Activated CD4-positive, alpha-beta memory T cell treated with anti-CD3 and anti-CD28 coated beads for 36 hours (primary cell): ENCODE results near the gene FAM3D. TPM values are rescaled to one million over a fixed set of nuclear protein-coding genes. Genes with fewer than 3 reads are reported as not detected.

ENCODE experiments used
- CTCF ChIA-PET: fragments of 350-600 bp; sonication (Branson Sonifier 250); formaldehyde crosslinking; loops from one replicate; lab custom pipeline; 2021; ENCODE audit warnings: antibody characterized with exemption, inconsistent platforms; lab: Charles Lee
- POLR2A ChIA-PET: fragments of 350-600 bp; sonication (Branson Sonifier 250); formaldehyde crosslinking; loops from one replicate; lab custom pipeline; 2021; ENCODE audit warnings: antibody characterized with exemption; lab: Charles Lee
- DNase-seq: peaks from one replicate; pipeline ENCODE4 v3.0.0-alpha.2; 2020
- H3K27ac Mint-ChIP-seq: one replicate; pipeline ENCODE4 v1.8.0; 2021; ENCODE audit warnings: mixed read lengths
- H3K27me3 Mint-ChIP-seq: one replicate; pipeline ENCODE4 v1.8.0; 2021; ENCODE audit warnings: mixed read lengths
- H3K36me3 Mint-ChIP-seq: one replicate; pipeline ENCODE4 v1.8.0; 2021; ENCODE audit warnings: mixed read lengths
- H3K4me1 Mint-ChIP-seq: one replicate; pipeline ENCODE4 v1.8.0; 2021; ENCODE audit warnings: low read depth, mixed read lengths
- H3K4me3 Mint-ChIP-seq: one replicate; pipeline ENCODE4 v1.8.0; 2021; ENCODE audit warnings: mild to moderate bottlenecking, mixed read lengths
- H3K9me3 Mint-ChIP-seq: one replicate; pipeline ENCODE4 v1.8.0; 2021; ENCODE audit warnings: mixed read lengths
- intact Hi-C: fragments of 100-400 bp; cut with micrococcal nuclease; formaldehyde crosslinking; loops from one replicate; pipeline ENCODE4 v1.15.1; 2023
- total RNA-seq, 2 experiments: library from RNA; stranded (reverse); gene quantifications; one replicate each; pipeline ENCODE4 v1.2.3, GENCODE V29; 2021

Gene FAM3D
- total RNA-seq, 2 experiments from 2014 or later, result not detected

GRCh38 chr3:58661836-58662420, 4.6 kb downstream of the FAM3D start:
- no peaks in the 10 kb centered on the region for H3K9me3 Mint-ChIP-seq
- DNase-seq, result no peak
- CTCF ChIA-PET, result interaction anchor here (0.6 to 0.8 kb wide), 2 partner anchors 32 to 94 kb away, joined by 3 to 4 read pairs; no protein-coding TSS in a partner anchor
- POLR2A ChIA-PET, result no interaction called here
- no peaks in the 10 kb centered on the region for H3K36me3 Mint-ChIP-seq
- H3K4me1 Mint-ChIP-seq, result no peaks in the 10 kb centered on the region
- intact Hi-C loops, result no loop called here
- H3K4me3 Mint-ChIP-seq, result no peak overlapping the region
- H3K27me3 Mint-ChIP-seq, result peaks cover 2% of the 10 kb centered on the region
- no peak overlapping the region for H3K27ac Mint-ChIP-seq

GRCh38 chr3:58660998-58661397, 5.6 kb downstream of the FAM3D start:
- Mint-ChIP-seq H3K36me3 (no peaks in the 10 kb centered on the region), H3K9me3 (no peaks in the 10 kb centered on the region), H3K27me3 (peaks cover 2% of the 10 kb centered on the region), H3K4me3 (no peak overlapping the region), H3K27ac (no peak overlapping the region), H3K4me1 (no peaks in the 10 kb centered on the region)
- intact Hi-C loops, result no loop called here
- POLR2A ChIA-PET, result no interaction called here
- CTCF ChIA-PET, result no interaction called here
- DNase-seq, result no peak

- CTCF ChIA-PET, result no interaction called here
- no peak overlapping the region for H3K27ac Mint-ChIP-seq
- POLR2A ChIA-PET, result no interaction called here
- no peaks in the 10 kb centered on the region for H3K9me3 Mint-ChIP-seq
- H3K36me3 Mint-ChIP-seq, result no peaks in the 10 kb centered on the region
- H3K27me3 Mint-ChIP-seq, result peaks cover 5% of the 10 kb centered on the region
- no peaks in the 10 kb centered on the region for H3K4me1 Mint-ChIP-seq
- H3K4me3 Mint-ChIP-seq, result no peak overlapping the region
- intact Hi-C loops, result no loop called here
- no peak for DNase-seq
Measured at GRCh38 chr3:58659051-58659675, 7.4 kb downstream of the FAM3D start.

- DNase-seq, result no peak
- no peaks in the 10 kb centered on the region for H3K4me1 Mint-ChIP-seq
- intact Hi-C loops, result no loop called here
- H3K4me3 Mint-ChIP-seq, result no peak overlapping the region
- ChIA-PET CTCF (no interaction called here), POLR2A (no interaction called here)
- H3K27me3 Mint-ChIP-seq, result peaks cover 5% of the 10 kb centered on the region
- no peaks in the 10 kb centered on the region for H3K36me3 Mint-ChIP-seq
- H3K27ac Mint-ChIP-seq, result no peak overlapping the region
- no peaks in the 10 kb centered on the region for H3K9me3 Mint-ChIP-seq
Measured at GRCh38 chr3:58658508-58658907, 8.1 kb downstream of the FAM3D start.

- no peak for DNase-seq
- ChIA-PET CTCF (no interaction called here), POLR2A (no interaction called here)
- Mint-ChIP-seq H3K27ac (no peak overlapping the region), H3K4me3 (no peak overlapping the region), H3K9me3 (no peaks in the 10 kb centered on the region), H3K4me1 (no peaks in the 10 kb centered on the region), H3K36me3 (no peaks in the 10 kb centered on the region), H3K27me3 (peaks cover 9% of the 10 kb centered on the region)
- intact Hi-C loops, result no loop called here
Measured at GRCh38 chr3:58657571-58658141, 8.9 kb downstream of the FAM3D start.

GRCh38 chr3:58657036-58657520, 9.5 kb downstream of the FAM3D start:
- H3K27ac Mint-ChIP-seq, result no peak overlapping the region
- H3K27me3 Mint-ChIP-seq, result peaks cover 9% of the 10 kb centered on the region
- no peaks in the 10 kb centered on the region for H3K4me1 Mint-ChIP-seq
- ChIA-PET CTCF (no interaction called here), POLR2A (no interaction called here)
- intact Hi-C loops, result no loop called here
- no peaks in the 10 kb centered on the region for H3K9me3 Mint-ChIP-seq
- H3K36me3 Mint-ChIP-seq, result no peaks in the 10 kb centered on the region
- no peak overlapping the region for H3K4me3 Mint-ChIP-seq
- DNase-seq, result no peak

GRCh38 chr3:58656631-58657030, 9.9 kb downstream of the FAM3D start:
- H3K4me1 Mint-ChIP-seq, result no peaks in the 10 kb centered on the region
- intact Hi-C loops, result no loop called here
- POLR2A ChIA-PET, result no interaction called here
- H3K27ac Mint-ChIP-seq, result no peak overlapping the region
- DNase-seq, result no peak
- H3K4me3 Mint-ChIP-seq, result no peak overlapping the region
- H3K36me3 Mint-ChIP-seq, result no peaks in the 10 kb centered on the region
- H3K9me3 Mint-ChIP-seq, result no peaks in the 10 kb centered on the region
- peaks cover 9% of the 10 kb centered on the region for H3K27me3 Mint-ChIP-seq
- CTCF ChIA-PET, result no interaction called here

- H3K9me3 Mint-ChIP-seq, result no peaks in the 10 kb centered on the region
- no peak for DNase-seq
- POLR2A ChIA-PET, result no interaction called here
- H3K36me3 Mint-ChIP-seq, result no peaks in the 10 kb centered on the region
- peaks cover 9% of the 10 kb centered on the region for H3K27me3 Mint-ChIP-seq
- H3K4me3 Mint-ChIP-seq, result no peak overlapping the region
- H3K4me1 Mint-ChIP-seq, result no peaks in the 10 kb centered on the region
- no peak overlapping the region for H3K27ac Mint-ChIP-seq
- intact Hi-C loops, result no loop called here
- CTCF ChIA-PET, result interaction anchor here (1.3 kb wide), 1 partner anchor 24 kb away, joined by 3 read pairs; no protein-coding TSS in a partner anchor
Measured at GRCh38 chr3:58654466-58654865, 12.1 kb downstream of the FAM3D start.

GRCh38 chr3:58652624-58653023, 13.9 kb downstream of the FAM3D start:
- no peaks in the 10 kb centered on the region for H3K36me3 Mint-ChIP-seq
- DNase-seq, result no peak
- CTCF ChIA-PET, result no interaction called here
- no peak overlapping the region for H3K4me3 Mint-ChIP-seq
- H3K4me1 Mint-ChIP-seq, result no peaks in the 10 kb centered on the region
- POLR2A ChIA-PET, result no interaction called here
- H3K9me3 Mint-ChIP-seq, result no peaks in the 10 kb centered on the region
- intact Hi-C loops, result no loop called here
- H3K27me3 Mint-ChIP-seq, result peaks cover 9% of the 10 kb centered on the region
- H3K27ac Mint-ChIP-seq, result no peak overlapping the region

- DNase-seq, result no peak
- intact Hi-C loops, result no loop called here
Measured at GRCh38 chr3:58651276-58651675, 15.3 kb downstream of the FAM3D start.

GRCh38 chr3:58647381-58648141, 19.0 kb downstream of the FAM3D start:
- no peaks in the 10 kb centered on the region for H3K4me1 Mint-ChIP-seq
- H3K27me3 Mint-ChIP-seq, result no peaks in the 10 kb centered on the region
- CTCF ChIA-PET, result interaction anchor here (1.0 kb wide), 1 partner anchor 79 kb away, joined by 3 read pairs; no protein-coding TSS in a partner anchor
- H3K36me3 Mint-ChIP-seq, result no peaks in the 10 kb centered on the region
- no peak for DNase-seq
- no peak overlapping the region for H3K27ac Mint-ChIP-seq
- H3K4me3 Mint-ChIP-seq, result no peak overlapping the region
- intact Hi-C loops, result no loop called here
- no peaks in the 10 kb centered on the region for H3K9me3 Mint-ChIP-seq
- POLR2A ChIA-PET, result no interaction called here

More at GRCh38 chr3:58651276-58651675, 15.3 kb downstream of the FAM3D start:
- no peaks in the 10 kb centered on the region for H3K9me3 Mint-ChIP-seq
- peaks cover 7% of the 10 kb centered on the region for H3K27me3 Mint-ChIP-seq
- H3K4me1 Mint-ChIP-seq, result no peaks in the 10 kb centered on the region
- no peak overlapping the region for H3K4me3 Mint-ChIP-seq
- H3K36me3 Mint-ChIP-seq, result no peaks in the 10 kb centered on the region
- no peak overlapping the region for H3K27ac Mint-ChIP-seq
- POLR2A ChIA-PET, result no interaction called here
- CTCF ChIA-PET, result no interaction called here

- ChIA-PET POLR2A (no interaction called here), CTCF (interaction anchor here (1.0 kb wide), 1 partner anchor 77 kb away, joined by 3 read pairs; no protein-coding TSS in a partner anchor)
- no peaks in the 10 kb centered on the region for H3K36me3 Mint-ChIP-seq
- intact Hi-C loops, result no loop called here
- H3K9me3 Mint-ChIP-seq, result no peaks in the 10 kb centered on the region
- H3K4me3 Mint-ChIP-seq, result no peak overlapping the region
- no peak overlapping the region for H3K27ac Mint-ChIP-seq
- DNase-seq, result no peak
- H3K4me1 Mint-ChIP-seq, result no peaks in the 10 kb centered on the region
- H3K27me3 Mint-ChIP-seq, result no peaks in the 10 kb centered on the region
Measured at GRCh38 chr3:58646503-58646902, 20.1 kb downstream of the FAM3D start.
